NT2/D1 (cell line): ENCODE results near the gene RTP5.
"Not testable (repeated sequence)": the region's sequence is repeated elsewhere in the genome, so short reads cannot be mapped to it uniquely, and the experiment has no call there.

Experiments used
- YY1 ChIP-seq: IDR thresholded peaks from 2 replicates; pipeline ENCODE4 v1.6.1; 2011; ENCODE audit not compliant: insufficient read length, insufficient read depth
- ZNF274 ChIP-seq: IDR thresholded peaks from 2 replicates; pipeline ENCODE4 v1.6.1; 2011; ENCODE audit warnings: mild to moderate bottlenecking, low read depth, low read length

DNA sequence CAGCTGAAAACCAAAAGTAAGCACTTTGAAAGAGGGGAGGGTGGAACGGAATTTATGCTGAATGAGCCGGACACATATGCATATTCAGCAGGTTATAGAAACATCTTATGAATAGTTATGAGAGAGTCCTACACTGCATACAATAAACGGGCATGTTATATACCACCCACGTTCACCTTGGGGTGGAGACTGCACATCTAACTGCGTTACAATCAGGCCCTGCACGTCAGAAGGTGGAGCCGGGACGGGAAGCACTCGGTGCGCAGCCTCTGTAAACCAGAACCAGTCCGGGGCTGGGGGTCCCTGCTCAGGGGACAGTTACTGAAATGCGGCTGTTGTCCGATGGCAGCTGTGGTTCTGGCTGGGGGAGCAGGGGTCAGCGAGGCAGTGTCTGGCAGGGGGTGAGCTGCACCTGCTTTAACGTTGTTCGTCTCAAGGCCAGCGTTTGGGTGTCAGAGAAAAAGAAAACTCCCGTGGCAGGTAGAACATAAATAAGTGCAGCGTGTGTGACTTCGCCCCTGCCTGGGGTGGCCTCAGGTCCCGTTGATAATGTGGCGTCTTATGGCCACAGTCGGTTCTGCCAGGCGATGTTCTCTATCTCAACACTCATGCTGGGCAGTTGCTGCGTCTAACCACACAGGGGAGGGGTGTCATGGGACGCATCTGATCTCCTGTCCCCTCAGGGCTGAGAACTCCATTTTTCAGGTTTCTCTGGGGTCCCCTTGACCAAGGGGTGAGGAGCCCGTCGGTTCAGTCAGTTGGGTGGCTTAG, 35.6 kb upstream of the RTP5 start:
- not testable (repeated sequence) for TF ChIP-seq YY1, ZNF274
